Hematopoietic multipotent progenitor cell treated with erythropoietin and hydrocortisone succinate and interleukin-3 and kit ligand, for 4 days (in vitro differentiated cells): Measurements from ENCODE around the gene LENG8.

ENCODE experiments used
- DNase-seq: peaks from one replicate; pipeline ENCODE4 v3.0.0-alpha.2; 2015

LENG8 gene

GRCh38 chr19:54448774-54449700, at the start of gene LENG8:
Gene LENG8, plus strand, starts transcription at chr19:54449199. Its CDS starts 2,146 bp downstream, at chr19:54451345.
- peak; percentile 99 for DNase-seq

- no peak for DNase-seq
Observed at GRCh38 chr19:54400913-54401312, 48.1 kb upstream of the LENG8 start.

GRCh38 chr19:54403054-54403453, 45.9 kb upstream of the LENG8 start:
- DNase-seq = no peak

GRCh38 chr19:54405628-54406027, 43.4 kb upstream of the LENG8 start:
- no peak for DNase-seq

GRCh38 chr19:54407780-54408179, 41.2 kb upstream of the LENG8 start:
- DNase-seq = no peak

GRCh38 chr19:54408456-54409026, 40.5 kb upstream of the LENG8 start:
- DNase-seq = no peak

GRCh38 chr19:54411033-54411432, 38.0 kb upstream of the LENG8 start:
- DNase-seq = no peak

GRCh38 chr19:54412877-54413276, 36.1 kb upstream of the LENG8 start:
- no peak for DNase-seq

- DNase-seq = no peak
Observed at GRCh38 chr19:54414156-54414555, 34.8 kb upstream of the LENG8 start.

GRCh38 chr19:54415208-54415900, 33.6 kb upstream of the LENG8 start, which contains the start of gene TTYH1:
Gene TTYH1, plus strand, starts transcription at chr19:54415464. Its CDS starts 89 bp downstream, at chr19:54415553.
- no peak for DNase-seq

- no peak for DNase-seq
Observed at GRCh38 chr19:54415901-54416673, 32.9 kb upstream of the LENG8 start.

GRCh38 chr19:54416695-54417491, 32.1 kb upstream of the LENG8 start:
- no peak for DNase-seq

GRCh38 chr19:54418030-54418929, 30.7 kb upstream of the LENG8 start:
- peak; percentile 81 for DNase-seq

GRCh38 chr19:54418930-54419800, 29.8 kb upstream of the LENG8 start:
- no peak for DNase-seq

- DNase-seq = no peak
Observed at GRCh38 chr19:54420068-54420382, 29.0 kb upstream of the LENG8 start.

GRCh38 chr19:54420383-54421168, 28.4 kb upstream of the LENG8 start:
- no peak for DNase-seq

GRCh38 chr19:54421169-54421516, 27.9 kb upstream of the LENG8 start:
- DNase-seq = no peak

GRCh38 chr19:54421521-54421920, 27.5 kb upstream of the LENG8 start:
- DNase-seq = no peak

- no peak for DNase-seq
Observed at GRCh38 chr19:54422136-54422535, 26.9 kb upstream of the LENG8 start.
